Heart right ventricle (tissue), 16 donors: ENCODE measurements around the gene XPNPEP2. TPM values are rescaled to one million over a fixed set of nuclear protein-coding genes. Genes with fewer than 3 reads are reported as not detected.

ENCODE experiments used
- ATAC-seq, 8 donors: fragments of 200-7000 bp; cut with Tn5 transposase; one replicate each; pipeline ENCODE4 v1.9.1; 2020; ENCODE audit warnings: mild to moderate bottlenecking in 8 of 8, moderate library complexity in 8 of 8, moderate number of reproducible peaks in 1 of 8
- DNase-seq, 2 donors: peaks; one replicate each; pipeline ENCODE4 v3.0.0-alpha.2; 2020
- H3K27ac ChIP-seq, 10 donors: fragments of 200-600 bp; sonication (generic) in 2 of 10; one replicate each; pipeline versions ENCODE4 v1.5.0 to v1.8.0; 2020 to 2022; ENCODE audit warnings: mild to moderate bottlenecking in 3 of 10
- H3K27me3 ChIP-seq, 7 donors: fragments of 200-600 bp; one replicate each; pipeline ENCODE4 v1.8.0; 2021 to 2022; ENCODE audit warnings: mild to moderate bottlenecking in 2 of 7
- H3K36me3 ChIP-seq, 9 donors: fragments of 200-600 bp; sonication (generic) in 1 of 9; one replicate each; pipeline versions ENCODE4 v1.5.0 to v1.8.0; 2020 to 2022; ENCODE audit warnings: mild to moderate bottlenecking in 2 of 9
- H3K4me1 ChIP-seq, 9 donors: fragments of 200-600 bp; sonication (generic) in 1 of 9; one replicate each; pipeline versions ENCODE4 v1.5.0 to v1.8.0; 2020 to 2022; ENCODE audit warnings: mild to moderate bottlenecking in 4 of 9
- H3K4me3 ChIP-seq, 10 donors: fragments of 200-600 bp; sonication (generic) in 2 of 10; one replicate each; pipeline versions ENCODE4 v1.5.0 to v1.8.0; 2020 to 2022; ENCODE audit warnings: mild to moderate bottlenecking in 7 of 10, moderate library complexity in 2 of 10
- H3K9me3 ChIP-seq, 11 donors: fragments of 200-600 bp in 10 of 11; sonication (generic) in 2 of 11; one replicate each; pipeline versions ENCODE4 v1.5.0 to v1.8.0; 2013 to 2022; ENCODE audit warnings: mild to moderate bottlenecking in 2 of 11, control low read depth in 1 of 11, moderate library complexity in 1 of 11
- CTCF ChIP-seq, 9 donors: fragments of 200-600 bp; sonication (generic) in 2 of 9; IDR thresholded peaks; one replicate each; pipeline versions ENCODE4 v1.5.0 to v1.8.0; 2021 to 2022; ENCODE audit warnings: antibody characterized with exemption in 9 of 9, mild to moderate bottlenecking in 5 of 9, moderate library complexity in 1 of 9
- WGBS, 2 donors: extraction: QIAGEN DNeasy Blood & Tissue Kit; methylation state at CpG; one replicate each; pipeline ENCODE4 v1.1.7; 2013; ENCODE audit warnings: inconsistent platforms in 1 of 2; 5-methylcytosine and 5-hydroxymethylcytosine counted together
- intact Hi-C, 10 donors: fragments of 100-400 bp; cut with DNase I; formaldehyde crosslinking; loops; one replicate each; pipeline versions ENCODE4 v1.11.1 to v1.14.2; 2022
- polyA plus RNA-seq, 2 donors: library from polyadenylated mRNA; stranded (reverse); fragments of 200-250 nt; gene quantifications; one replicate each; pipeline ENCODE4 v1.2.3, GENCODE V29; 2013
- total RNA-seq, 10 donors: library from RNA; stranded (reverse); fragmentation: NEBNext Ultra II Directional in 3 of 10; extraction: Animal tissue kit (Norgen Biotek cat#: 25700) in 3 of 10; gene quantifications; one replicate each; pipeline versions ENCODE4 v1.2.1 to v1.2.4, GENCODE V29; 2021 to 2023
- donor health status: Arrhythmogenic right ventricular cardiomyopathy.
- donor health status: ischemic (EF 13 %, LVEDD 7.1; RV severe dilation, severe dysfunction).
- donor health status: healthy with polysubstance abuse.
- donor health status: DM: no; HTN: yes; CAD: no.
- donor health status: DM: no; HTN: no; CAD: no.
- donor health status: ischemic (EF 25% LVEDD 6.9; RV normal size, moderate dysfunction).
- donor health status: ischemic (EF 25% LVEDD 5.7; RV mildly dilated, moderate dysfunction).
- donor health status: healthy.
- donor health status: DM: yes; HTN: yes; CAD: no.
- donor health status: Ischemic cardiomyopathy.
- donor health status: ischemic (EF 35%, LVEDD 5.7; RV mildly dilated, moderate dysfunction).
- donor health status: nonischemic (EF 11% LVEDD 7.7; RV severe dilation, severe dysfunction).
- donor health status: DM: yes; HTN: yes; CAD: no.
- donor health status: PGD.
- donor health status: ischemic (EF 29% LVEDD 5.4; RV normal size, mild dysfunction).
- donor health status: nonischemic (EF 23%, LVEDD 6.1; RV moderate dilation, normal function).

Gene XPNPEP2
- total and polyA plus RNA-seq, 12 donors: 0.18 to 2.2 (median 0.52) TPM

DNA sequence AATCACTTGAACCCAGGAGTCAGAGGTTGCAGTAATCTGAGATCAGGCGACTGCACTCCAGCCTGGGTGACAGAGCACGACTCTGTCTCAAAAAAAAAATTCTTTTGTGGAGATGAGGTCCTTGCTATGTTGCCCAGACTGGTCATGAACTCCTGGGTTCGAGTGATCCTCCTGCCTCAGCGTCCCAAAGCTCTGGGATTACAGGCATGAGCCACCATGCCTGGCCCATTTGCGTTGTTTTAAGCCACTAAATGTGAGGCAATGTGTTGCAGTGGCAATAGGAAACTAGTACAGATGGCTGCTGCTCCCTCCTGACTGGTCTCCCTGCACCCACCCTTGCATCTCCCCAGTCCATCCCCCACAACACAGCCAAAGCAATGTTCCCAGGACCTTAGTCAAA, 44.0 kb upstream of the XPNPEP2 start:
- peaks cover 0 to 9% (median 0%) of the 10 kb centered on the region in 9 donors for H3K4me1 ChIP-seq
- ATAC-seq (no peak), DNase-seq (no peak)
- H3K27me3 ChIP-seq: peaks cover 0 to 6% (median 0%) of the 10 kb centered on the region in 7 donors
- no peaks in the 10 kb centered on the region for H3K9me3 ChIP-seq
- no peaks in the 10 kb centered on the region for H3K36me3 ChIP-seq
- intact Hi-C loops: no loop called here
- no peak overlapping the region for H3K4me3 ChIP-seq
- H3K27ac ChIP-seq: no peak overlapping the region
- no peak for TF ChIP-seq CTCF (IDR thresholded peaks at IDR 0.05)
- WGBS, 2 donors: 96 to 97% methylated on average over 5 of the region's 5 CpGs

- Histone ChIP-seq H3K4me3 (no peak overlapping the region), H3K4me1 (peaks cover 0 to 1% (median 0%) of the 10 kb centered on the region in 9 donors), H3K36me3 (no peaks in the 10 kb centered on the region), H3K27ac (no peak overlapping the region), H3K9me3 (no peaks in the 10 kb centered on the region), H3K27me3 (peaks cover 0 to 6% (median 0%) of the 10 kb centered on the region in 7 donors)
- no peak for TF ChIP-seq CTCF (IDR thresholded peaks at IDR 0.05)
- ATAC-seq (no peak), DNase-seq (no peak)
- WGBS, 2 donors: 81 to 93% methylated on average over 6 of the region's 6 CpGs
- intact Hi-C loops: no loop called here
Observed at GRCh38 chrX:129695535-129695934, 43.2 kb upstream of the XPNPEP2 start.

GRCh38 chrX:129695937-129696336, 42.8 kb upstream of the XPNPEP2 start:
- no peak overlapping the region for H3K27ac ChIP-seq
- H3K4me3 ChIP-seq: no peak overlapping the region
- ATAC-seq: no peak
- peaks cover 0 to 4% (median under 1%) of the 10 kb centered on the region in 9 donors for H3K4me1 ChIP-seq
- 95% methylated on average over 8 of the region's 8 CpGs for WGBS, 2 donors
- H3K36me3 ChIP-seq: no peaks in the 10 kb centered on the region
- DNase-seq: no peak
- intact Hi-C loops: no loop called here
- TF ChIP-seq CTCF (IDR thresholded peaks at IDR 0.05): no peak
- no peaks in the 10 kb centered on the region for H3K9me3 ChIP-seq
- H3K27me3 ChIP-seq: peaks cover 0 to 6% (median 0%) of the 10 kb centered on the region in 7 donors

- Histone ChIP-seq H3K9me3 (no peaks in the 10 kb centered on the region), H3K36me3 (no peaks in the 10 kb centered on the region), H3K27me3 (peaks cover 0 to 6% (median 0%) of the 10 kb centered on the region in 7 donors), H3K4me1 (peaks cover 0 to 11% (median 3%) of the 10 kb centered on the region in 9 donors), H3K4me3 (no peak overlapping the region), H3K27ac (no peak overlapping the region)
- intact Hi-C loops: no loop called here
- DNase-seq: no peak
- no peak for ATAC-seq
- no peak for TF ChIP-seq CTCF (IDR thresholded peaks at IDR 0.05)
- 90 to 92% methylated on average over 8 of the region's 8 CpGs for WGBS, 2 donors
Observed at GRCh38 chrX:129696463-129697155, 42.2 kb upstream of the XPNPEP2 start.
